Urinary bladder (tissue), 4 donors: ENCODE results near the gene KNTC1. TPM values are rescaled to one million over a fixed set of nuclear protein-coding genes. Genes with fewer than 3 reads are reported as not detected.
A peak's percentile ranks its signal among the peaks of the same experiment; 100 is the strongest.

Experiments
- DNase-seq: peaks from one replicate; pipeline ENCODE4 v3.0.0-alpha.2; 2015; ENCODE audit errors: extremely low spot score
- H3K27ac ChIP-seq: one replicate; pipeline ENCODE4 v1.5.1; 2013; ENCODE audit warnings: low read depth, mild to moderate bottlenecking, moderate library complexity
- H3K36me3 ChIP-seq: one replicate; pipeline ENCODE4 v1.6.1; 2013; ENCODE audit warnings: mild to moderate bottlenecking, moderate library complexity; ENCODE audit not compliant: insufficient read depth
- H3K4me1 ChIP-seq: one replicate; pipeline ENCODE4 v1.6.1; 2013; ENCODE audit warnings: mild to moderate bottlenecking, moderate library complexity; ENCODE audit not compliant: insufficient read depth
- H3K4me3 ChIP-seq: one replicate; pipeline ENCODE4 v1.5.1; 2013; ENCODE audit warnings: low read depth, low read length
- WGBS: extraction: QIAGEN DNeasy Blood & Tissue Kit; methylation state at CpG from one replicate; pipeline ENCODE4 v1.1.7; 2013; 5-methylcytosine and 5-hydroxymethylcytosine counted together
- polyA plus RNA-seq: library from polyadenylated mRNA; stranded (reverse); fragments of 200-250 nt; gene quantifications from one replicate; pipeline ENCODE4 v1.2.3, GENCODE V29; 2013
- total RNA-seq: library from RNA; depleted of rRNA; stranded (reverse); fragments of >200 nt; gene quantifications from one replicate; pipeline ENCODE4 v1.2.3, GENCODE V29; 2014
- donor health status: healthy with polysubstance abuse.
- donor health status: healthy.

Gene KNTC1
- total and polyA plus RNA-seq, 2 donors, result 4.4 to 73.9 TPM

DNA sequence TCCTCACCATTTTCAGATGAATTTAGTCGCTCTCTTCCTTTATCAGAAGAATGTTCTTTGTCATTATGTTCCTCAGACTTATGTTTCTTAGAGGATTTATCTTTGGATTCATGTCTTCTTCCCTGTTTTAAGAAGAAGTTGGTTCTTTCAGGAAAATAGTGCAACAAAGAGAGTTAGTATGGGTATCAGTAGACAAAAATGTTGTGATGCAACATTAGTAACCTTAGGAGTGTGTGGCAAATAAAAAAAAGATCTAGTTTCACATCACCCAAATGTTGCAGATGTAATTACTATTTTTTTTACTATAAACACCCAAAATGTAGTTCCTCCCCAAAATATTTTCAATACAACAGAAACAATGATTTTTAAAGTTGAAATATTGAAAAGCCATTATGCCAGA, 8.1 kb upstream of the KNTC1 start:
- Histone ChIP-seq H3K4me3 (no peak overlapping the region), H3K36me3 (peaks cover 11% of the 10 kb centered on the region), H3K27ac (no peak overlapping the region), H3K4me1 (no peaks in the 10 kb centered on the region)
- 96% methylated on average over 1 of the region's 1 CpG for WGBS
- DNase-seq, result no peak

GRCh38 chr12:122519418-122519817, 7.6 kb upstream of the KNTC1 start:
- 88% methylated on average over 1 of the region's 1 CpG for WGBS
- Histone ChIP-seq H3K4me1 (no peaks in the 10 kb centered on the region), H3K36me3 (peaks cover 12% of the 10 kb centered on the region), H3K27ac (no peak overlapping the region), H3K4me3 (no peak overlapping the region)
- no peak for DNase-seq

GRCh38 chr12:122520676-122521075, 6.4 kb upstream of the KNTC1 start:
- no peak overlapping the region for H3K4me3 ChIP-seq
- DNase-seq, result no peak
- 93% methylated on average over 4 of the region's 4 CpGs for WGBS
- H3K36me3 ChIP-seq, result peaks cover 12% of the 10 kb centered on the region
- H3K4me1 ChIP-seq, result no peaks in the 10 kb centered on the region
- no peak overlapping the region for H3K27ac ChIP-seq

GRCh38 chr12:122523280-122523679, 3.8 kb upstream of the KNTC1 start:
- peaks cover 6% of the 10 kb centered on the region for H3K36me3 ChIP-seq
- 41% methylated on average over 8 of the region's 8 CpGs for WGBS
- H3K4me3 ChIP-seq, result no peak overlapping the region
- H3K4me1 ChIP-seq, result no peaks in the 10 kb centered on the region
- H3K27ac ChIP-seq, result no peak overlapping the region
- DNase-seq, result no peak

GRCh38 chr12:122523846-122524718, 3.0 kb upstream of the KNTC1 start:
- H3K27ac ChIP-seq, result no peak overlapping the region
- DNase-seq, result no peak
- H3K36me3 ChIP-seq, result peaks cover 6% of the 10 kb centered on the region
- peaks cover 1% of the 10 kb centered on the region for H3K4me1 ChIP-seq
- H3K4me3 ChIP-seq, result no peak overlapping the region
- 13% methylated on average over 8 of the region's 8 CpGs for WGBS

DNA sequence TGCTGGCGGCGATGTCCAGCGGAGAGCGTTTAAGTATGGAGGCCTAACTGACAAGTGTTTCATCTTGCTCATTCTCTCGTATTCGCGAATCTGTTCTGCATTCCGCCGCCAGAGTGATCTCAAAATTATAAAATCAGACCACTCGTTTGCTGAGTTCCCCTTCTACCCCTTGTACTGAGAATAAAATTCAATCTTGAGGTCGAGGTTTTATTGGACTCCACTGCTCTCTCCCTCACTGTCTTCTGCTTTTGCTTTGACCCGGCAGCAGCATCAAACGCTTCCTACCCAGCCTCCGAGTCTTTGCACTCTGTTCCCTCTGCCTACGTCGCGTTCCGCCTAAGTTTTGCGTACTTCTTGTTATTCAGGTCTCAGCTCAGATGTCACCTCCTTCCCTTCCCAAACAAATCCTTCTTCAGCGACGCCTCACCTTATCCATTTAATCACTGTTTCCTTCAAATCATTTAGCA, 462 bp downstream of the KNTC1 start:
- no peak overlapping the region for H3K27ac ChIP-seq
- peaks cover 2% of the 10 kb centered on the region for H3K36me3 ChIP-seq
- DNase-seq, result no peak
- under 1% methylated on average over 21 of the region's 21 CpGs for WGBS
- peaks cover 1% of the 10 kb centered on the region for H3K4me1 ChIP-seq
- peak overlapping the region; percentile 56 for H3K4me3 ChIP-seq

- no peak overlapping the region for H3K27ac ChIP-seq
- WGBS, result 95% methylated on average over 7 of the region's 7 CpGs
- peaks cover 1% of the 10 kb centered on the region for H3K4me1 ChIP-seq
- peaks cover 2% of the 10 kb centered on the region for H3K36me3 ChIP-seq
- no peak overlapping the region for H3K4me3 ChIP-seq
- no peak for DNase-seq
These were observed 1.5 kb downstream of the KNTC1 start for GRCh38 chr12:122528582-122528981.

DNA sequence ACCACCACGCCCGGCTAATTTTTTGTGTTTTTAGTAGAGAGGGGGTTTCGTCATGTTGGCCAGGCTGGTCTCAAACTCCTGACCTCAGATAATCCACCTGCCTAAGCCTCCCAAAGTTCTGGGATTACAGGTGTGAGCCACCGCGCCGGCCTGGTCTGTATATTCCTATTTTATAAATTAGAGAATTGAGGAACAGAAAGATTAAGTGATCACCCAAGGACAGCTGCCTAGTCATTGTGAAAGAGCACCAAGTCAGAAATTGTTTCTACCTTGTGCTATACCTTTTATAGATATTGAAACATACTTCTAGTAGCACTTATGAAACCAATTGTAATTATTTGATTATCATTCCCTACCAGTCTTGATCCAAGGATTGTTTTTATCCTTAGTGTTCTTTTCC, 1.9 kb downstream of the KNTC1 start:
- DNase-seq, result no peak
- Histone ChIP-seq H3K36me3 (no peaks in the 10 kb centered on the region), H3K4me3 (no peak overlapping the region), H3K27ac (no peak overlapping the region), H3K4me1 (peaks cover 1% of the 10 kb centered on the region)
- 94% methylated on average over 6 of the region's 6 CpGs for WGBS

DNA sequence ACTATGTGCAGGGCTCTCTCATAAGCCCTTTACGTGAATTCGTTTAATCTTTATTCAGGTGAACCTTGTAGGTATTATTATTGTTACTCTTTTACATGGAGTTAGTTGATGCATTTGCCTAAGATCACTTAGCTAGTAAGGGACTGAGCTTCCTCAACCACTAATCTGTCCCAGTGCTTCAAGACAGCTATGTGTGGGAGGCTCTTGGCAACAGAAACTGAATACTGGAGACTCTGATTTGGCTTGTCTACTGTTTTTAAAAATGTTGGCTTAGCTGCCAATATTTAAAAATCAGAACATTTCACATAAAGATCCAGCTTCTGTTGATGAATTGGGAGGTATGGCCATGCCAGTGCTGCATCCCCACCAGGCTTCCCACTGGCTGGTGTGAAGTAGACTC, 6.8 kb downstream of the KNTC1 start:
- Histone ChIP-seq H3K4me1 (no peaks in the 10 kb centered on the region), H3K36me3 (no peaks in the 10 kb centered on the region), H3K27ac (no peak overlapping the region), H3K4me3 (no peak overlapping the region)
- 95% methylated on average over 2 of the region's 2 CpGs for WGBS
- no peak for DNase-seq

GRCh38 chr12:122537021-122537420, 10.0 kb downstream of the KNTC1 start:
- no peaks in the 10 kb centered on the region for H3K36me3 ChIP-seq
- H3K4me3 ChIP-seq, result no peak overlapping the region
- no peak for DNase-seq
- WGBS, result 97% methylated on average over 4 of the region's 4 CpGs
- no peaks in the 10 kb centered on the region for H3K4me1 ChIP-seq
- H3K27ac ChIP-seq, result no peak overlapping the region

DNA sequence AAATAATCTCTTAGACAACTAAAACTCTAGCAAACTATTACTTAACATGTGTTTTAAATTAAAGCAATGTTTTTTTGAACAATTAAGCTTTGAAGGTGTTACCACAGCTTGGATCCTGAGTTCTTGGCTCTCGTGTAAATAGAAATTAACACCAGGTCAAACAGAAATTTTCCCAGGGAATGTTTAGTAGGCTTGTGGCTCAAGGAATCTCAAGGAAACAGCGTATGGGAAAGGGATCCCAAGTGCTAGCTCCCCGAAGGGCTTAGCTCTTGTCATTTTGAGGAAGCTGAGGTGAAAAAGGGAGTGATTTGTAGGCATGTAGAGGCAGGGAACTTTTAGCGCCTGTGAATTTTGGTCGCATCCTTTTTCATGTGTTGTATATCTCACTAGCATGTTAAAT, 11.4 kb downstream of the KNTC1 start:
- Histone ChIP-seq H3K4me1 (no peaks in the 10 kb centered on the region), H3K36me3 (no peaks in the 10 kb centered on the region), H3K27ac (no peak overlapping the region), H3K4me3 (no peak overlapping the region)
- WGBS, result 93% methylated on average over 5 of the region's 5 CpGs
- DNase-seq, result no peak

- Histone ChIP-seq H3K27ac (no peak overlapping the region), H3K36me3 (peaks cover 2% of the 10 kb centered on the region), H3K4me1 (no peaks in the 10 kb centered on the region), H3K4me3 (no peak overlapping the region)
- no peak for DNase-seq
- 95% methylated on average over 2 of the region's 2 CpGs for WGBS
These were observed 17.5 kb downstream of the KNTC1 start for GRCh38 chr12:122544537-122544936.

DNA sequence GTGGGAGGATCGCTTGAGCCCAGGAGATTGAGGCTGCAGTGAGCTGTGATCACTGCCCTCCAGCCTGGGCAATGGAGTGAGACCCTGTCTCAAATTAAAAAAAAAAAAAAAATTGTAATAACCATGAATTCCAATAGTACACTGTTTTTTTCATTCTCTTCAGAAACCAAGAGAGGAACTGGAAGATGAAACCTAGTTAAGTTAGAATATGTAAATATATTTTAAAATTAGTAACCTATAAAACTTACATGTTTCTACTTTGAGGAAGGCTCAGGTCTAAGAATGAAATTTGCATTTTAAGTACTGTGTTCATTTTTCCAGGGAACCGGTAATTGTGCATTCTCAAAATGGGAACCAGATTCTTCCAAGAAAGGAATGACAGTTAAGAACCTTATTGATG, 18.8 kb downstream of the KNTC1 start:
- H3K4me1 ChIP-seq, result no peaks in the 10 kb centered on the region
- WGBS, result 96% methylated on average over 2 of the region's 2 CpGs
- no peak overlapping the region for H3K27ac ChIP-seq
- H3K36me3 ChIP-seq, result peaks cover 2% of the 10 kb centered on the region
- no peak for DNase-seq
- no peak overlapping the region for H3K4me3 ChIP-seq

GRCh38 chr12:122547330-122547729, 20.3 kb downstream of the KNTC1 start:
- no peak overlapping the region for H3K27ac ChIP-seq
- no peak for DNase-seq
- WGBS, result 86% methylated on average over 5 of the region's 5 CpGs
- H3K36me3 ChIP-seq, result peaks cover 2% of the 10 kb centered on the region
- H3K4me1 ChIP-seq, result no peaks in the 10 kb centered on the region
- H3K4me3 ChIP-seq, result no peak overlapping the region
